GM19193 (cell line): ENCODE data around the gene RABEP2.

Source experiments
- POLR2A ChIP-seq: IDR thresholded peaks from 4 replicates; pipeline ENCODE4 v1.6.1; 2011; ENCODE audit not compliant: insufficient read depth, insufficient read length; ENCODE audit errors: extremely low read depth

Gene RABEP2

GRCh38 chr16:28917095-28917494, 7.9 kb downstream of the RABEP2 start:
- no peak for TF ChIP-seq POLR2A

- TF ChIP-seq POLR2A, result no peak
Measured at GRCh38 chr16:28915181-28915580, 9.9 kb downstream of the RABEP2 start.

GRCh38 chr16:28913946-28914724, 10.9 kb downstream of the RABEP2 start:
- TF ChIP-seq POLR2A, result no peak

GRCh38 chr16:28912558-28912957, 12.5 kb downstream of the RABEP2 start:
- TF ChIP-seq POLR2A, result no peak

GRCh38 chr16:28910086-28911031, 14.7 kb downstream of the RABEP2 start:
- no peak for TF ChIP-seq POLR2A

GRCh38 chr16:28905800-28906372, 19.2 kb downstream of the RABEP2 start:
- no peak for TF ChIP-seq POLR2A

- no peak for TF ChIP-seq POLR2A
Measured at GRCh38 chr16:28905229-28905754, 19.7 kb downstream of the RABEP2 start.

GRCh38 chr16:28904828-28905227, 20.2 kb downstream of the RABEP2 start:
- no peak for TF ChIP-seq POLR2A

GRCh38 chr16:28904363-28904762, 20.7 kb downstream of the RABEP2 start:
- no peak for TF ChIP-seq POLR2A

GRCh38 chr16:28903344-28904042, 21.5 kb downstream of the RABEP2 start:
- TF ChIP-seq POLR2A, result no peak

GRCh38 chr16:28902909-28903308, 22.1 kb downstream of the RABEP2 start:
- peak; percentile 20 for TF ChIP-seq POLR2A

GRCh38 chr16:28901862-28902261, 23.2 kb downstream of the RABEP2 start:
- TF ChIP-seq POLR2A, result no peak

- TF ChIP-seq POLR2A, result no peak
Measured at GRCh38 chr16:28900601-28901000, 24.4 kb downstream of the RABEP2 start.

GRCh38 chr16:28899882-28900590, 25.0 kb downstream of the RABEP2 start:
- TF ChIP-seq POLR2A, result no peak
